ENCODE data around the gene BMPR1B. TPM values are rescaled to one million over a fixed set of nuclear protein-coding genes. Genes with fewer than 3 reads are reported as not detected.

Gene BMPR1B
- total RNA-seq, 1 donor from 2014 or later = not detected

GRCh38 chr4:94911106-94911505 is 153.4 kb downstream of the BMPR1B start:
- H3K4me3 Mint-ChIP-seq = no peak overlapping the region
- H3K27ac Mint-ChIP-seq = no peak overlapping the region
- DNase-seq (ENCODE audit: low spot score) = no peak
- H3K27me3 Mint-ChIP-seq (ENCODE audit: insufficient read depth) = no peaks in the 10 kb centered on the region
- H3K4me1 Mint-ChIP-seq (ENCODE audit: low read depth) = peaks cover 6% of the 10 kb centered on the region
- no peaks in the 10 kb centered on the region for H3K36me3 Mint-ChIP-seq (ENCODE audit: low read depth)
- intact Hi-C loops (cut with micrococcal nuclease) = no loop called here
- peaks cover 3% of the 10 kb centered on the region for H3K9me3 Mint-ChIP-seq

- H3K4me3 Mint-ChIP-seq = no peak overlapping the region
Observed at GRCh38 chr4:94912606-94913005, 154.9 kb downstream of the BMPR1B start.

GRCh38 chr4:94913316-94913715 is 155.6 kb downstream of the BMPR1B start:
- peaks cover 6% of the 10 kb centered on the region for H3K4me1 Mint-ChIP-seq (ENCODE audit: low read depth)
- H3K9me3 Mint-ChIP-seq = peaks cover 8% of the 10 kb centered on the region
- DNase-seq (ENCODE audit: low spot score) = no peak
- H3K36me3 Mint-ChIP-seq (ENCODE audit: low read depth) = no peaks in the 10 kb centered on the region
- H3K4me3 Mint-ChIP-seq = no peak overlapping the region
- intact Hi-C loops (cut with micrococcal nuclease) = no loop called here
- H3K27ac Mint-ChIP-seq = no peak overlapping the region
- H3K27me3 Mint-ChIP-seq (ENCODE audit: insufficient read depth) = no peaks in the 10 kb centered on the region

More at GRCh38 chr4:94912606-94913005, 154.9 kb downstream of the BMPR1B start:
- Mint-ChIP-seq H3K4me1 (ENCODE audit: low read depth) (peaks cover 6% of the 10 kb centered on the region), H3K27me3 (ENCODE audit: insufficient read depth) (no peaks in the 10 kb centered on the region), H3K9me3 (peaks cover 8% of the 10 kb centered on the region), H3K27ac (no peak overlapping the region), H3K36me3 (ENCODE audit: low read depth) (no peaks in the 10 kb centered on the region)
- intact Hi-C loops (cut with micrococcal nuclease) = no loop called here
- DNase-seq (ENCODE audit: low spot score) = no peak

GRCh38 chr4:94917146-94917545 is 159.4 kb downstream of the BMPR1B start:
- H3K9me3 Mint-ChIP-seq = peaks cover 8% of the 10 kb centered on the region
- DNase-seq (ENCODE audit: low spot score) = no peak
- H3K4me3 Mint-ChIP-seq = no peak overlapping the region
- no peaks in the 10 kb centered on the region for H3K27me3 Mint-ChIP-seq (ENCODE audit: insufficient read depth)
- intact Hi-C loops (cut with micrococcal nuclease) = no loop called here
- H3K27ac Mint-ChIP-seq = no peak overlapping the region
- no peaks in the 10 kb centered on the region for H3K36me3 Mint-ChIP-seq (ENCODE audit: low read depth)
- peaks cover 6% of the 10 kb centered on the region for H3K4me1 Mint-ChIP-seq (ENCODE audit: low read depth)

- Mint-ChIP-seq H3K27ac (no peak overlapping the region), H3K27me3 (ENCODE audit: insufficient read depth) (no peaks in the 10 kb centered on the region), H3K9me3 (peaks cover 8% of the 10 kb centered on the region), H3K4me1 (ENCODE audit: low read depth) (peaks cover 2% of the 10 kb centered on the region), H3K4me3 (no peak overlapping the region), H3K36me3 (ENCODE audit: low read depth) (no peaks in the 10 kb centered on the region)
- no peak for DNase-seq (ENCODE audit: low spot score)
- intact Hi-C loops (cut with micrococcal nuclease) = no loop called here
Observed at GRCh38 chr4:94918543-94918942, 160.8 kb downstream of the BMPR1B start.

GRCh38 chr4:94920369-94920768 is 162.6 kb downstream of the BMPR1B start:
- Mint-ChIP-seq H3K4me3 (no peak overlapping the region), H3K27me3 (ENCODE audit: insufficient read depth) (no peaks in the 10 kb centered on the region), H3K27ac (no peak overlapping the region), H3K36me3 (ENCODE audit: low read depth) (no peaks in the 10 kb centered on the region), H3K4me1 (ENCODE audit: low read depth) (no peaks in the 10 kb centered on the region), H3K9me3 (peaks cover 8% of the 10 kb centered on the region)
- DNase-seq (ENCODE audit: low spot score) = no peak
- intact Hi-C loops (cut with micrococcal nuclease) = no loop called here

GRCh38 chr4:94924566-94924965 is 166.8 kb downstream of the BMPR1B start:
- H3K27me3 Mint-ChIP-seq (ENCODE audit: insufficient read depth) = peaks cover 3% of the 10 kb centered on the region
- no peaks in the 10 kb centered on the region for H3K4me1 Mint-ChIP-seq (ENCODE audit: low read depth)
- intact Hi-C loops (cut with micrococcal nuclease) = no loop called here
- no peak for DNase-seq (ENCODE audit: low spot score)
- H3K36me3 Mint-ChIP-seq (ENCODE audit: low read depth) = no peaks in the 10 kb centered on the region
- no peak overlapping the region for H3K4me3 Mint-ChIP-seq
- no peak overlapping the region for H3K27ac Mint-ChIP-seq
- H3K9me3 Mint-ChIP-seq = no peaks in the 10 kb centered on the region

GRCh38 chr4:94925764-94926347 is 168.1 kb downstream of the BMPR1B start:
- intact Hi-C loops (cut with micrococcal nuclease) = no loop called here
- H3K4me1 Mint-ChIP-seq (ENCODE audit: low read depth) = no peaks in the 10 kb centered on the region
- no peak overlapping the region for H3K4me3 Mint-ChIP-seq
- DNase-seq (ENCODE audit: low spot score) = no peak
- H3K27me3 Mint-ChIP-seq (ENCODE audit: insufficient read depth) = peaks cover 3% of the 10 kb centered on the region
- H3K9me3 Mint-ChIP-seq = no peaks in the 10 kb centered on the region
- no peak overlapping the region for H3K27ac Mint-ChIP-seq
- H3K36me3 Mint-ChIP-seq (ENCODE audit: low read depth) = no peaks in the 10 kb centered on the region

GRCh38 chr4:94926936-94927335 is 169.2 kb downstream of the BMPR1B start:
- Mint-ChIP-seq H3K4me3 (no peak overlapping the region), H3K27ac (no peak overlapping the region), H3K9me3 (no peaks in the 10 kb centered on the region), H3K36me3 (ENCODE audit: low read depth) (no peaks in the 10 kb centered on the region), H3K4me1 (ENCODE audit: low read depth) (no peaks in the 10 kb centered on the region), H3K27me3 (ENCODE audit: insufficient read depth) (peaks cover 3% of the 10 kb centered on the region)
- DNase-seq (ENCODE audit: low spot score) = no peak
- intact Hi-C loops (cut with micrococcal nuclease) = no loop called here

- Mint-ChIP-seq H3K9me3 (no peaks in the 10 kb centered on the region), H3K4me1 (ENCODE audit: low read depth) (no peaks in the 10 kb centered on the region), H3K4me3 (no peak overlapping the region), H3K36me3 (ENCODE audit: low read depth) (no peaks in the 10 kb centered on the region), H3K27me3 (ENCODE audit: insufficient read depth) (peaks cover 3% of the 10 kb centered on the region), H3K27ac (no peak overlapping the region)
- no peak for DNase-seq (ENCODE audit: low spot score)
- intact Hi-C loops (cut with micrococcal nuclease) = no loop called here
Observed at GRCh38 chr4:94927696-94928095, 169.9 kb downstream of the BMPR1B start.

- Mint-ChIP-seq H3K27ac (no peak overlapping the region), H3K36me3 (ENCODE audit: low read depth) (no peaks in the 10 kb centered on the region), H3K4me1 (ENCODE audit: low read depth) (no peaks in the 10 kb centered on the region), H3K27me3 (ENCODE audit: insufficient read depth) (peaks cover 3% of the 10 kb centered on the region), H3K4me3 (no peak overlapping the region), H3K9me3 (no peaks in the 10 kb centered on the region)
- intact Hi-C loops (cut with micrococcal nuclease) = no loop called here
- DNase-seq (ENCODE audit: low spot score) = no peak
Observed at GRCh38 chr4:94929696-94930095, 171.9 kb downstream of the BMPR1B start.

- H3K27ac Mint-ChIP-seq = no peak overlapping the region
- intact Hi-C loops (cut with micrococcal nuclease) = no loop called here
- peaks cover 3% of the 10 kb centered on the region for H3K27me3 Mint-ChIP-seq (ENCODE audit: insufficient read depth)
- H3K9me3 Mint-ChIP-seq = no peaks in the 10 kb centered on the region
- no peaks in the 10 kb centered on the region for H3K36me3 Mint-ChIP-seq (ENCODE audit: low read depth)
- DNase-seq (ENCODE audit: low spot score) = no peak
- H3K4me3 Mint-ChIP-seq = no peak overlapping the region
- no peaks in the 10 kb centered on the region for H3K4me1 Mint-ChIP-seq (ENCODE audit: low read depth)
Observed at GRCh38 chr4:94931626-94932025, 173.9 kb downstream of the BMPR1B start.

GRCh38 chr4:94932366-94932765 is 174.6 kb downstream of the BMPR1B start:
- no peaks in the 10 kb centered on the region for H3K27me3 Mint-ChIP-seq (ENCODE audit: insufficient read depth)
- no peak overlapping the region for H3K27ac Mint-ChIP-seq
- DNase-seq (ENCODE audit: low spot score) = no peak
- no peaks in the 10 kb centered on the region for H3K36me3 Mint-ChIP-seq (ENCODE audit: low read depth)
- H3K9me3 Mint-ChIP-seq = no peaks in the 10 kb centered on the region
- H3K4me1 Mint-ChIP-seq (ENCODE audit: low read depth) = no peaks in the 10 kb centered on the region
- no peak overlapping the region for H3K4me3 Mint-ChIP-seq
- intact Hi-C loops (cut with micrococcal nuclease) = no loop called here

GRCh38 chr4:94933799-94934198 is 176.0 kb downstream of the BMPR1B start:
- DNase-seq (ENCODE audit: low spot score) = no peak
- H3K27ac Mint-ChIP-seq = no peak overlapping the region
- no peaks in the 10 kb centered on the region for H3K27me3 Mint-ChIP-seq (ENCODE audit: insufficient read depth)
- H3K36me3 Mint-ChIP-seq (ENCODE audit: low read depth) = no peaks in the 10 kb centered on the region
- H3K9me3 Mint-ChIP-seq = no peaks in the 10 kb centered on the region
- intact Hi-C loops (cut with micrococcal nuclease) = no loop called here
- H3K4me1 Mint-ChIP-seq (ENCODE audit: low read depth) = no peaks in the 10 kb centered on the region
- H3K4me3 Mint-ChIP-seq = no peak overlapping the region
